Glomerular visceral epithelial cell (primary cell): ENCODE data around the gene RANBP17.

Experiments
- DNase-seq: peaks from one replicate; pipeline ENCODE4 v3.0.0-alpha.2; 2016; ENCODE audit errors: extremely low spot score

The RANBP17 gene

GRCh38 chr5:171092194-171092593 is 230.4 kb downstream of the RANBP17 start:
- DNase-seq = peak; percentile 42

GRCh38 chr5:171093598-171093997 is 231.8 kb downstream of the RANBP17 start:
- DNase-seq = no peak

GRCh38 chr5:171094356-171094755 is 232.5 kb downstream of the RANBP17 start:
- DNase-seq = no peak

- DNase-seq = no peak
Observed at GRCh38 chr5:171102877-171103610, 241.2 kb downstream of the RANBP17 start.

GRCh38 chr5:171107669-171108068 is 245.9 kb downstream of the RANBP17 start:
- DNase-seq = no peak

- DNase-seq = no peak
Observed at GRCh38 chr5:171115519-171115918, 253.7 kb downstream of the RANBP17 start.

- DNase-seq = no peak
Observed at GRCh38 chr5:171116719-171117118, 254.9 kb downstream of the RANBP17 start.

GRCh38 chr5:171120986-171121622 is 259.3 kb downstream of the RANBP17 start:
- DNase-seq = no peak

GRCh38 chr5:171121638-171122037 is 259.8 kb downstream of the RANBP17 start:
- DNase-seq = no peak

GRCh38 chr5:171122372-171122771 is 260.6 kb downstream of the RANBP17 start:
- DNase-seq = peak; percentile 24

GRCh38 chr5:171123417-171123816 is 261.6 kb downstream of the RANBP17 start:
- DNase-seq = no peak

GRCh38 chr5:171127314-171127713 is 265.5 kb downstream of the RANBP17 start:
- DNase-seq = no peak

- DNase-seq = no peak
Observed at GRCh38 chr5:171128136-171128535, 266.3 kb downstream of the RANBP17 start.

GRCh38 chr5:171129308-171129707 is 267.5 kb downstream of the RANBP17 start:
- no peak for DNase-seq

- no peak for DNase-seq
Observed at GRCh38 chr5:171131497-171131896, 269.7 kb downstream of the RANBP17 start.

- DNase-seq = peak; percentile 35
Observed at GRCh38 chr5:171137768-171138525, 276.1 kb downstream of the RANBP17 start.

GRCh38 chr5:171139227-171139626 is 277.4 kb downstream of the RANBP17 start:
- DNase-seq = no peak

- DNase-seq = no peak
Observed at GRCh38 chr5:171142617-171143016, 280.8 kb downstream of the RANBP17 start.

GRCh38 chr5:171143171-171143570 is 281.4 kb downstream of the RANBP17 start:
- DNase-seq = no peak

GRCh38 chr5:171143926-171144325 is 282.1 kb downstream of the RANBP17 start:
- no peak for DNase-seq

- no peak for DNase-seq
Observed at GRCh38 chr5:171149333-171149732, 287.5 kb downstream of the RANBP17 start.

GRCh38 chr5:171149772-171150171 is 288.0 kb downstream of the RANBP17 start:
- no peak for DNase-seq

GRCh38 chr5:171152382-171152781 is 290.6 kb downstream of the RANBP17 start:
- DNase-seq = no peak
